Esophagus squamous epithelium (tissue), 5 donors: ENCODE data around the gene SEMA5A. TPM values are rescaled to one million over a fixed set of nuclear protein-coding genes. Genes with fewer than 3 reads are reported as not detected.

Source experiments
- DNase-seq: peaks from one replicate; lab custom pipeline; 2025; lab: John Stamatoyannopoulos, UW
- H3K27ac ChIP-seq, 4 donors: fragments of 200-600 bp; sonication (generic); one replicate each; pipeline ENCODE4 v1.5.1; 2016 to 2019; ENCODE audit warnings: mild to moderate bottlenecking in 1 of 4
- H3K27me3 ChIP-seq, 4 donors: fragments of 200-600 bp; sonication (generic); 1 replicate in 3 of 4; 2 replicates in 1 of 4; pipeline versions ENCODE4 v1.5.1 to v1.6.0; 2017 to 2021; ENCODE audit warnings: antibody characterized with exemption in 1 of 4
- H3K36me3 ChIP-seq, 3 donors: fragments of 200-600 bp; sonication (generic); one replicate each; pipeline ENCODE4 v1.5.1; 2016 to 2019
- H3K4me1 ChIP-seq, 3 donors: fragments of 200-600 bp; sonication (generic); one replicate each; pipeline ENCODE4 v1.5.1; 2017 to 2019
- H3K4me3 ChIP-seq, 4 donors: fragments of 200-600 bp; sonication (generic); 1 replicate in 3 of 4; 2 replicates in 1 of 4; pipeline ENCODE4 v1.5.1; 2016 to 2019; ENCODE audit warnings: mild to moderate bottlenecking in 2 of 4, moderate library complexity in 1 of 4
- H3K9me3 ChIP-seq, 3 donors: fragments of 200-600 bp; sonication (generic); one replicate each; pipeline ENCODE4 v1.5.1; 2016 to 2019
- CTCF ChIP-seq, 6 experiments: fragments of 450-650 bp in 4 of 6; fragments of 200-600 bp in 2 of 6; sonication (generic) in 2 of 6; IDR thresholded peaks; one replicate each; pipeline ENCODE4 v1.5.1; 2016 to 2019; ENCODE audit warnings: antibody characterized with exemption in 6 of 6, mild to moderate bottlenecking in 4 of 6, moderate library complexity in 4 of 6
- POLR2A ChIP-seq, 4 donors: fragments of 450-650 bp; IDR thresholded peaks; one replicate each; pipeline ENCODE4 v1.6.1; 2017; ENCODE audit warnings: antibody characterized with exemption in 4 of 4, mild to moderate bottlenecking in 4 of 4, moderate library complexity in 3 of 4
- WGBS, 2 donors: methylation state at CpG; one replicate each; pipeline ENCODE4 v1.1.5; 2018; 5-methylcytosine and 5-hydroxymethylcytosine counted together
- intact Hi-C: fragments of 100-400 bp; cut with DNase I; formaldehyde crosslinking; loops from one replicate; pipeline ENCODE4 v1.15.0; 2022
- total RNA-seq, 4 donors: library from RNA; depleted of rRNA; stranded (reverse); fragments of >200 nt; gene quantifications; one replicate each; pipeline ENCODE4 v1.1.0, GENCODE V29; 2016
- donor health status: DM: yes; HTN: yes; CAD: no.

SEMA5A gene
- total RNA-seq, 4 donors from 2014 or later: 3.9 to 9.4 (median 8.4) TPM

- no peak overlapping the region for H3K4me3 ChIP-seq
- H3K27me3 ChIP-seq: no peaks in the 10 kb centered on the region
- no peak overlapping the region for H3K27ac ChIP-seq
- H3K9me3 ChIP-seq: no peaks in the 10 kb centered on the region
- H3K4me1 ChIP-seq: no peaks in the 10 kb centered on the region
- no peaks in the 10 kb centered on the region for H3K36me3 ChIP-seq
- intact Hi-C loops: no loop called here
- no peak for TF ChIP-seq POLR2A (IDR thresholded peaks at IDR 0.05)
- TF ChIP-seq CTCF (IDR thresholded peaks at IDR 0.05): no peak
- DNase-seq: no peak
- 83 to 85% methylated on average over 4 of the region's 4 CpGs for WGBS, 2 donors
These were observed 117.6 kb downstream of the SEMA5A start for GRCh38 chr5:9428272-9428671.

GRCh38 chr5:9425710-9426109, 120.2 kb downstream of the SEMA5A start:
- intact Hi-C loops: no loop called here
- Histone ChIP-seq H3K27ac (no peak overlapping the region), H3K4me3 (no peak overlapping the region), H3K27me3 (no peaks in the 10 kb centered on the region), H3K36me3 (no peaks in the 10 kb centered on the region), H3K4me1 (no peaks in the 10 kb centered on the region), H3K9me3 (no peaks in the 10 kb centered on the region)
- no peak for DNase-seq
- no peak for TF ChIP-seq CTCF (IDR thresholded peaks at IDR 0.05)
- TF ChIP-seq POLR2A (IDR thresholded peaks at IDR 0.05): no peak

DNA sequence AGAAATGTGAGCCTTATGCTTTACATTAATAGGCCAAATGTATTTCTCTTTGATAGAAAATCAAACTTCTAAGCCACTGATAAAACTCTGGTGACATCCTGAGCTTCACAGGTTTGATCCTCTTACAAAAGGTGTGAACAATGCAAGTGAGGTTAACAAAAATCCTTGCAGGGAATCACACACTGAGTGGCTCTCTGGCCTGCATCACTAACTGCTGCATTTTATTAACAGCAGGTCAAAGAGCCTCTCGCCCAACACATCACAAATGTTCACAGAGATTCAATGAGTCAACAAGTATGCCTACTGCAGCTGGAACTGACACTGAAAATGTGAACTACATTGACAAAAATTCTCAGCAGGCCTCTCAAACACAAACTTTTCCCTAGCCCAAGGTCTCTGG, 122.3 kb downstream of the SEMA5A start:
- no peak overlapping the region for H3K27ac ChIP-seq
- intact Hi-C loops: no loop called here
- TF ChIP-seq CTCF (IDR thresholded peaks at IDR 0.05) (no peak), POLR2A (IDR thresholded peaks at IDR 0.05) (no peak)
- no peaks in the 10 kb centered on the region for H3K36me3 ChIP-seq
- no peaks in the 10 kb centered on the region for H3K9me3 ChIP-seq
- H3K27me3 ChIP-seq: no peaks in the 10 kb centered on the region
- WGBS, 2 donors: 60 to 67% methylated on average over 1 of the region's 1 CpG
- no peak for DNase-seq
- no peak overlapping the region for H3K4me3 ChIP-seq
- H3K4me1 ChIP-seq: no peaks in the 10 kb centered on the region

- Histone ChIP-seq H3K4me3 (no peak overlapping the region), H3K27me3 (no peaks in the 10 kb centered on the region), H3K4me1 (no peaks in the 10 kb centered on the region), H3K27ac (no peak overlapping the region), H3K36me3 (no peaks in the 10 kb centered on the region), H3K9me3 (no peaks in the 10 kb centered on the region)
- no peak for DNase-seq
- no peak for TF ChIP-seq CTCF (IDR thresholded peaks at IDR 0.05)
- TF ChIP-seq POLR2A (IDR thresholded peaks at IDR 0.05): no peak
- WGBS, 2 donors: 12 to 13% methylated on average over 2 of the region's 2 CpGs
- intact Hi-C loops: no loop called here
These were observed 124.0 kb downstream of the SEMA5A start for GRCh38 chr5:9421884-9422283.

DNA sequence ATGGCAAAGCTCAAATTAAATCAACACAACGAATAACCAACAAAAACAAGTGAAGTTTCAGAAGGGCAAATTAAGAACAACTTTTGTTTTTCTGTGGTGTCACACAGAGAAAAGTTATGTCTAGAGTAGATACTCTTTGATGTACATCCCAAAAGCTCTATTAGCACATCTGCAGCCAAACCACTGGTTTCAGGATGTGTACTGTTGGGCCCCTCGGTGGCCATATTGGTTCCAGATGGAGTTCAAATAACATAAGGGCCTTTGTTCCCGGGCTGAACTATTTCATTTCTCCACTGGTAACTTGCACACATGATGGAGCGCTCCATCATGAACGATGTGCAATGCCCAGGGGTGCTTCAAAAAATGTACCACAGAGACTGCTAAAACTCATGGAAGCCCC, 126.1 kb downstream of the SEMA5A start:
- Histone ChIP-seq H3K27ac (no peak overlapping the region), H3K4me1 (no peaks in the 10 kb centered on the region), H3K36me3 (no peaks in the 10 kb centered on the region), H3K4me3 (no peak overlapping the region), H3K9me3 (no peaks in the 10 kb centered on the region), H3K27me3 (no peaks in the 10 kb centered on the region)
- DNase-seq: no peak
- TF ChIP-seq CTCF (IDR thresholded peaks at IDR 0.05) (no peak), POLR2A (IDR thresholded peaks at IDR 0.05) (no peak)
- intact Hi-C loops: no loop called here
- 86 to 90% methylated on average over 5 of the region's 5 CpGs for WGBS, 2 donors
